ENCODE data around the gene OR51F2. TPM values are rescaled to one million over a fixed set of nuclear protein-coding genes. Genes with fewer than 3 reads are reported as not detected.
"Not testable (repeated sequence)": the region's sequence is repeated elsewhere in the genome, so short reads cannot be mapped to it uniquely, and the experiment has no call there.

OR51F2 gene, protein sequence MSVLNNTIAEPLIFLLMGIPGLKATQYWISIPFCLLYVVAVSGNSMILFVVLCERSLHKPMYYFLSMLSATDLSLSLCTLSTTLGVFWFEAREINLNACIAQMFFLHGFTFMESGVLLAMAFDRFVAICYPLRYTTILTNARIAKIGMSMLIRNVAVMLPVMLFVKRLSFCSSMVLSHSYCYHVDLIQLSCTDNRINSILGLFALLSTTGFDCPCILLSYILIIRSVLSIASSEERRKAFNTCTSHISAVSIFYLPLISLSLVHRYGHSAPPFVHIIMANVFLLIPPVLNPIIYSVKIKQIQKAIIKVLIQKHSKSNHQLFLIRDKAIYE
- not detected for total RNA-seq
- not detected for polyA plus RNA-seq
- long read RNA-seq, donor 1, result 0 reads
- long read RNA-seq, donor 2, result 0 reads

DNA sequence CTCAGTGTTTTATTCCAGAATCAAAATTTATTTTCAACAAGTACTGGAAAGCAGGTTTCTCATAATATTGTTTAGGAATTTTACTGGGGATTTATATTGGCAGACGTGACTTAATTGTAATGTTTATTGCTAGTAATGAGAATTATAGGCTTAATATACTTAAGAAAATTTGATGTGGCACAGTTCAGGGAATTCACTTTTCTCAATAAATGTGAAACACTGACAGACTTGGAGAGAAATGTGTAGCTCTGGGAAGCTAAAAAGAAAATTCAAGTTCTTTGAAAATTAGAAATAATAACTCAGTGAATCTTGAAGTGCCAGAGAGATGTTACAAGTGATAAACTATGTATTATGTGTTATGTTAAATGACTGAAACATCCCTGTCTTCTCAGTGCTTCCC lies at the start of gene OR51F2:
TSS of gene OR51F2 (plus strand) at position 301 of the 400 bp plus-strand sequence. CDS start 101 bp downstream, outside the sequence.
- DNase-seq, result no peak

GRCh38 chr11:4782454-4782853 lies 38.7 kb upstream of the OR51F2 start:
- Histone ChIP-seq H3K36me3 (no peaks in the 10 kb centered on the region), H3K4me1 (no peaks in the 10 kb centered on the region), H3K27ac (no peak overlapping the region), H3K27me3 (replicated peaks in 1 of 7) (no peaks in the 10 kb centered on the region), H3K9me3 (peaks cover 0 to 24% (median 2%) of the 10 kb centered on the region in 8 donors), H3K4me3 (no peak overlapping the region)
- DNase-seq, result no peak
- intact Hi-C loops (cut with DNase I; ENCODE audit: low total_unique reads), result no loop called here
- WGBS, 5 donors, result 68 to 83% (median 75%) methylated on average over 1 of the region's 1 CpG
- no peak for TF ChIP-seq CTCF (IDR thresholded peaks at IDR 0.05 in 8 of 11, conservative IDR thresholded peaks at IDR 0.05 in 3 of 11)
- TF ChIP-seq POLR2AphosphoS5 (IDR thresholded peaks at IDR 0.05), result no peak
- TF ChIP-seq POLR2A (IDR thresholded peaks at IDR 0.05), result no peak

More for the DNA sequence above, at the start of gene OR51F2:
- intact Hi-C loops (cut with DNase I; ENCODE audit: low total_unique reads), result no loop called here
- H3K9me3 ChIP-seq, result no peaks in the 10 kb centered on the region
- H3K27ac ChIP-seq, result no peak within 1 kb of the TSS
- TF ChIP-seq POLR2AphosphoS5 (IDR thresholded peaks at IDR 0.05) (no peak), CTCF (IDR thresholded peaks at IDR 0.05 in 8 of 11, conservative IDR thresholded peaks at IDR 0.05 in 3 of 11) (no peak), POLR2A (IDR thresholded peaks at IDR 0.05) (no peak)
- peaks cover 0 to 6% (median 0%) of the 10 kb centered on the region in 7 donors for H3K27me3 ChIP-seq (replicated peaks in 1 of 7)
- WGBS, 5 donors, result 80 to 95% (median 91%) methylated on average over 1 of the region's 1 CpG
- H3K36me3 ChIP-seq, result no peaks in the 10 kb centered on the region
- no peaks in the 10 kb centered on the region for H3K4me1 ChIP-seq
- H3K4me3 ChIP-seq, result no peak within 1 kb of the TSS

DNA sequence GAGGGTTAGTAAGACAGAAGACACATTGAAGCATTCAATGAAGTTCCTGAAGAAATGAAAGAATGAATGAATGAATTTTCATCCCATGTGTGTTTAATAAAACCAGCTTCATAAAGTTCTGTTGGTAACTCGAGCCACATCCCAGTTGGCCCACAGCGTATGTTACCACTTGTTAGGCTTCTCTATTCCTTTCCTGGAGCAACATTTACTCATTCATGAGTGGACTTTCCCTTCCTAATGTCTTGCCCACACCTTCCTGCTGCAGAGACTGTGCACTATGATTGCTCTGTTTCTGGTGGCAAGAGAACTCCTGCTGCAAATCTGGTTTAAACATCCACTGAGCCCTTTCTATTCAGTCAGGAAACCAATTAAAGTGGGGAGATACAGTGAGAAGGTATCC lies 23.9 kb upstream of the OR51F2 start:
- WGBS, 5 donors, result 9 to 37% (median 26%) methylated on average over 2 of the region's 2 CpGs
- Histone ChIP-seq H3K4me3 (no peak overlapping the region), H3K36me3 (no peaks in the 10 kb centered on the region), H3K9me3 (no peaks in the 10 kb centered on the region), H3K4me1 (no peaks in the 10 kb centered on the region), H3K27me3 (replicated peaks in 1 of 7) (no peaks in the 10 kb centered on the region), H3K27ac (no peak overlapping the region)
- TF ChIP-seq POLR2AphosphoS5 (IDR thresholded peaks at IDR 0.05) (no peak), POLR2A (IDR thresholded peaks at IDR 0.05) (no peak), CTCF (IDR thresholded peaks at IDR 0.05 in 8 of 11, conservative IDR thresholded peaks at IDR 0.05 in 3 of 11) (no peak)
- no peak for DNase-seq
- intact Hi-C loops (cut with DNase I; ENCODE audit: low total_unique reads), result no loop called here

DNA sequence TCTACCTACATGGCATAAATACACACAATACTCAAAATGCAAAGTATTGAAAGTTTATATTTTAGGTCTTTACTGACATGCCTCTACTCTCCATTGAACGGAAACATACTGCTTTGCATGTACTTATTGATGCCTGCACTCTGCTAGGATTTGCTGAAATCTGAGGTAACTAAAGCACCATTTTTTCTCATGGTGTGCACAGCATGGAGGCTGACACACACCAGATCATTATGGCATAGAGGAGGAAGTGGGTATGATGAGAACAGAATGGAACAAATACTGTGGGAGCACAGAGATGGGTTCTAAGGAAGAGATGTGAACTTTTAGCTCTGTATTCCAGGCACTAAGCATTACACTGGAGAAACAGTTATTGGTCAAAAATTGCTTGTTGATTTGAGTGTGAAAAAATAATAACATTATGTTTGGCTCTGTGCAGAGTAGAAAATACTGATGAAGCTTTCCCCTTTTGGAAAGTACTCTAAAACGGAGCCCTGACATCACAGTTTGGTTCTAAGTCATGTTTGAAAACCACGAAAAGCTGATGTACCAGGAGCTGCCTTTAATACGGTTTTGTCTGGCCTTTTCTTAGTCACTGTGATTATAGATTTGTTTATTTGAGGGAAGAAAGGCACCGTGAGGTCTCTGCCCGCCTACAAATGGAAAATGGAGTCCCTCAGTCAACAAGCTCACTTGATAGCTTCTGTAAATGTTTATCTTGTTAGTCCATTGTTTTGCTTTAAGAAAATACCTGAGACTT lies 22.5 kb upstream of the OR51F2 start:
- TF ChIP-seq POLR2A (IDR thresholded peaks at IDR 0.05), result no peak
- no peak for TF ChIP-seq CTCF (IDR thresholded peaks at IDR 0.05 in 8 of 11, conservative IDR thresholded peaks at IDR 0.05 in 3 of 11)
- TF ChIP-seq POLR2AphosphoS5 (IDR thresholded peaks at IDR 0.05), result no peak
- 63 to 81% (median 74%) methylated on average over 6 of the region's 6 CpGs for WGBS, 5 donors
- intact Hi-C loops (cut with DNase I; ENCODE audit: low total_unique reads), result no loop called here
- DNase-seq, result no peak
- H3K36me3 ChIP-seq, result no peaks in the 10 kb centered on the region
- H3K27ac ChIP-seq, result no peak overlapping the region
- H3K27me3 ChIP-seq (replicated peaks in 1 of 7), result no peaks in the 10 kb centered on the region
- no peaks in the 10 kb centered on the region for H3K4me1 ChIP-seq
- no peaks in the 10 kb centered on the region for H3K9me3 ChIP-seq
- no peak overlapping the region for H3K4me3 ChIP-seq

- 72 to 95% (median 81%) methylated on average over 5 of the region's 5 CpGs for WGBS, 5 donors
- not testable (repeated sequence) for H3K36me3 ChIP-seq
Observed at GRCh38 chr11:4801316-4801715, 19.8 kb upstream of the OR51F2 start.

More at GRCh38 chr11:4801316-4801715, 19.8 kb upstream of the OR51F2 start:
- H3K4me3 ChIP-seq; H3K27ac ChIP-seq; H3K27me3 ChIP-seq (replicated peaks in 1 of 7); DNase-seq; H3K9me3 ChIP-seq; H3K4me1 ChIP-seq; intact Hi-C loops (cut with DNase I; ENCODE audit: low total_unique reads): not testable (repeated sequence)
